GM19455 (cell line): ENCODE results near the gene SLC45A3.
"Not testable (repeated sequence)": the region's sequence is repeated elsewhere in the genome, so short reads cannot be mapped to it uniquely, and the experiment has no call there.

Experiments
- ATAC-seq: cut with Tn5 transposase; IDR thresholded peaks from one replicate; pipeline ENCODE4 v1.9.1; 2021; ENCODE audit not compliant: unreplicated experiment

The SLC45A3 gene

DNA sequence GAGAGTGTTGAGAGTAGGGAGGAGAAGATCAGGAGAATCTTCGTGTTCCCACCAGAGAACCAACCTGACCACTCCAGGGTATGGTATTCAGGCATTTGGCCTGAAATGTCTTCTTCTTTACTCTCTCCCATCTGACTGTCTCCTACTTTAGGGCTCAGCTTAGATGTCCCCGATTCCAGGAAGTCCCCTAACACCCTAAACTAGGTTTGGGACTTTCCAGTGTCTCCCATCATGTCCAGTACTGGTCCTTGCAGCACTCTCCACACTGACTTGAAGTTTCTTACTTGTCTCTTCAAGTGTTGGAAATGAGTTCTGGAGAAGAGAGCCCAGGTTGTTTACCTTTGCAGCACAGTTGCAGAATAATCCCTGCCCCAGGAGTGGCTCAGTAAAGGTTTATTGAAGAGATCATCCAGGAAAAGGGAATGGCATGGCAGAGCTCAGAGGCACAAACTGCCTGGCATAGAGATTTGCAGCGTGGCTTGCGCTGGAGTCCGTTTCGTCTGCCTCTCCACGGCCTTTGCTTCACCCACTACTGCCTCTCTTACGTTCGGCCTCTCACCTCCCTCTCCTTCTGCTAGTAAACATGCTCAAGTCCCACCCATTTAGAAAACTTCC is 42.3 kb downstream of the SLC45A3 start:
- no peak for ATAC-seq

DNA sequence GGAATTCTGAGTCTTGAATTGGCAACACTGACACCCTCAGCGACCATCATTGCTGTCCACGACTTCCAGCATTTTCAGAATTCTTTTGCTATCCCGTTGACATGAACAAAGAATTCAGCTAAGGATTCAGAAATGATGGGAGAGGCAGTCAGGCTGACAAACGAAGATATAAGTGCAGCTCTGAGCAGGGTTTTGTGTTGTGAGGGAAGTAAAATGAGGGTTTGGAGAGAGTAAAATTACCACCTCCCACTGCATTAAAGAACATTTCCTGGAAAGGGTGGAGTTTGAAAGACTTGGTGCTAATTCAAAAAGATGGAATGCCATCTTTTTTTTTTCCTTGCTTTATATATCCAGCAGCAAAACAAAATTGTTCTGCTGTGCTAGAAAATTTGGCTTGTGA is 43.6 kb downstream of the SLC45A3 start:
- no peak for ATAC-seq

DNA sequence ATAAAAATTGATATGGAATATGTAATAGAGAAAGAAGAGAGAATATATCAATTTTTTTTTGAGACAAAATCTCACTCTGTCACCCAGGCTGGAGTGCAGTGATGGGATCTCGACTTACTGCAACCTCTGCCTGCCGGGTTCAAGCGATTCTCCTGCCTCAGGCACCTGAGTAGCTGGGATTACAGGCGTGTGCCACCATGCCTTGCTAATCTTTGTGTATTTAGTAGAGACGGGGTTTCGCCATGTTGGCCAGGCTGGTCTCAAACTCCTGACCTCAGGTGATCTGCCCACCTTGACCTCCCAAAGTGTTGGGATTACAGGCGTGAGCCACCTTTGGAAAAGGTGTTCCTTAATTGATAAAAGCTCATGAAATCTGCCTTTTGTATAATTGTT is 44.2 kb downstream of the SLC45A3 start:
- ATAC-seq = not testable (repeated sequence)

DNA sequence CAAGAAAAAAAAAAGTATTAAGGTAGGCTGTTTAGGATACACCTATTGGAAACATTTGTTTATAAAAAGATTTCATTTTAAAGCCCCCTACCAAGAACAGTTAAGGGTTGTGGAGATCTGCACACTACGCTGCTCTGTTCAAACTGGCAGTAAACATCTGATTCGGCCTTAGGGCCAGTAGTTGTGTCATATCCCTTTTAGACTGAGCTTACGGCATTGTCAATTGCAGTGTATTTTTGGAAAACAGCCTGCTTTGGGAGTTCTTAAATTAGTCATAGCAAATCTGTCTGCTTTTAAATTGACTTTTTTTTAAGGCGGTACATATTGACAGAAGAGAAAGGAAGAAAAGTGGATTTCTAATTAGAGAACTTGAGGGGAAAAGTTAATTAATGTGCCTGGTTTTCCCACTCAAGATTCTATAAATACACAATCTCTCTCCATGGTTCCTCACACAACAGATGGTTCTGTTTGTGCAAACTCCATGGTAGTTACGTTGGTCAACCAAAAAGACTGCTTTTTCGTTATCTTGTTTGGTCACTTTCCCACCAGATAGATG is 46.8 kb downstream of the SLC45A3 start:
- ATAC-seq = no peak

DNA sequence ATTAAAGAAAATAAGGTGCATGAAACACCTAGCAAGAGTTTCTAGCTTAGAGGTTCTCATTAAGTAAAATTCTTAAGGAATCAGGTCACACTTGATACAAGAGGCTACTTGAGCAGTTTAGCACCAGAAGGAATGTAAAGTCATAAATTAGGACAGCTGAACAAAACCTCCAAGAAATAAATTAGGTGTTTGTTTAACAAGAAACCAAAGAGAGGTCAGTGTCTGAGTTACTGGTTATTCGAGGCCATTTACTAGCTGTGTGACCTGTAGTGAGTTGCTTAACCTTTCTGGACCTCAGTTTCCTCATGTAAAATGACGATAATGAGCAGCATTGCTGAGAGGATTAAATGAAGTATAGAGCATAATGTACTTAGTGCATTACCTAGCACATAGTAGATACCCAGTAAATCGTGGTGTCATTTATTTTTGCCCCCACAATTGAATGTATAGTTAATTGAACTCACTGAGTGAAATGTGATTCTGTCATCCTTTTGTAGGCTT is 47.6 kb downstream of the SLC45A3 start:
- no peak for ATAC-seq

DNA sequence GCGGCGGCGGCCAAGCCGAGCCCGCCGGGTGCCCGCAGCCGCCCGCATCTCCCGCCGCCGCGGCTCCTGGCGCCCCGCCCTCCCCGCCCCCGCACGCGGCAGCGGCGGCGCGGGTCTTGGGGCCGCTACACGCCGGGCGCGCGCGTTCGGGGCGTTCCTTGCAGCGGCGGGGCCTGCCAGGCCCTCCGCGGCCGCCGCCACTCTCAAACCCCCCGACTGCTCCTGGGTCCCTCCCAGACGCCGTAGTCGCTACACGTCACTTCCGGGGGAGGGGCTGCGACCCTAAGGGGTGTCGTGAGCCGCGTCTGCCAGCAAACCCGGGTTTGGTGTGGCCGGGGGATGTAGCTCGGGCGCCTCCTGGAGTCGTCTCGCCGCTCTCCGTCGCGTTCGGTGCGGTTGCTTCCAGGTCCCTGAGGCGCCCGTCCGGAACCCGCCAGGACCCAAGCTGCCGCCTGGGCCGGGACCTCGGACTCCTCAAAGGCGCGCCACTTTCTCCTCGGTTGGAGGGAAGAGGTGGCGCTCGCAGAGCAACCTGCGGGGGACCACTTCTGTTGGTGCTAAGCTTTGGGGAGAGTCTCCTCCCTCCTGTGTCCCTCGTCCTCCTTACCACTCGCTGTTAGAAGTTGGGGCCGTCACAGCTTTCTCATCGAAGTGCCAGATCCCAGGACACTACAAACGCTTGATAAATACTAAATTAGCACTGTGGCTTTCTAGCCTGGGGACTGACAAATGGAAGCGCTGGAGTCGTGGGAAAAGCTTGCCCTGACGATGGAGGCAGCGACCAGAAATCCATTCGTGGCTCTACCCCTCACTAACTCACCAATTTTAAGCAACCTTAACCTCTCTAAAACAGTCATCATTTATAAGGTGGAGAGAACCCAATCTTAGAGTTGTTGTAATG is 48.3 kb downstream of the SLC45A3 start, which contains the start of gene ELK4:
TSS of gene ELK4 (minus strand) at position 244 of the 901 bp plus-strand sequence. CDS start 8,129 bp downstream, outside the sequence.
- peak; percentile 86 for ATAC-seq

DNA sequence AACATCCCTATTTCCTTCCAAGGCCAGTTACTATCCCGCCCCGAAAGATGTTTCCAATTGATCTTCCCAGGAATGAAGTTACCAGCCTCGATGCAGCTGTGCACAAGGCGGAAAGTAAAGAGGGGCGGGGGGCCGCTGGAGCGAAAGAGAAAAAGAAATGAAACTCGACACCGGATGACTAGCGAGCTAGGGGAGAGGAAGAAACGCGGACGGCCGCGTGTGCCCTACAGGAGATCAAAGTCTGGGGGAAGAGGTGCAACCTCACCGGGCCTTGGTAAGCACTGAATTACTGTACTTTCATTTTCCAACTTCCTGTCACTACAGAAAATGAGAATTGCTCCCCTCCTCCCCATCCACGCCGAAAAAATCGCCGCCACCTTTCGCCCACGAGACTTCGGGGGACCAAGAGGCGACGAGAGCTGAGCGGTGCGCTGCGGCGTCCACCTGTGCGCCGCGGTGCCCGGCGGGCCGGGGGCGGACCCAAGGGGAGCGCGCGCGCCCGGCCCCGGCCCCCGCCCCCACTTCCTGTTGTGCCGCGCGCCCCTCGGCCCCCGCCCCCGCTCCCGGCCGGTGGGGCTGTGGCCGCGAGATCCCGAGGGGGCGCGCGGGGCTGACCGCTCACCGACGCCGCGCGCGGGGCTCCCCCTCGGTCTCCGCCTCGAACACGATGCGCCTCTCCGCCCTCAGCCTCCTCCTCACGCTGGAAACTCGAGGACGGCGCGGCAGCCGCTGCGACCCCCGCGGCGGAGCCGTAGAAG is 49.1 kb downstream of the SLC45A3 start:
- peak; percentile 54 for ATAC-seq

DNA sequence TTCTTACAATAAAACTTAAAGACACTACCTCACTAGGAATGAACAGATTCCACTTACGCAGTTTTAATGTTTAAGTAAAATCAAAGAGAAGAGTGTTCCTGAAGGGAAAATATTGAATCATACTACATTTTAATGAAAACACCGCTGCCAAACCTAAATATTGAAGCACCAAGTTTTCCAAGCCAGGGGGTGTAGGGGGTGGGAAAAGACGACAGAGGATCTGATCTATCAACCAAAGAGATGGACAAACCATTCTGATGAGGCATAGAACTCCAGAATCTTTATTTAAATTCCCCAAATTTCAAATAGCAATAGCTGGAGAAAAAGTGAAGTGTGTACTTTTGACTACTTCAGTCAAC is 49.7 kb downstream of the SLC45A3 start:
- ATAC-seq = no peak

DNA sequence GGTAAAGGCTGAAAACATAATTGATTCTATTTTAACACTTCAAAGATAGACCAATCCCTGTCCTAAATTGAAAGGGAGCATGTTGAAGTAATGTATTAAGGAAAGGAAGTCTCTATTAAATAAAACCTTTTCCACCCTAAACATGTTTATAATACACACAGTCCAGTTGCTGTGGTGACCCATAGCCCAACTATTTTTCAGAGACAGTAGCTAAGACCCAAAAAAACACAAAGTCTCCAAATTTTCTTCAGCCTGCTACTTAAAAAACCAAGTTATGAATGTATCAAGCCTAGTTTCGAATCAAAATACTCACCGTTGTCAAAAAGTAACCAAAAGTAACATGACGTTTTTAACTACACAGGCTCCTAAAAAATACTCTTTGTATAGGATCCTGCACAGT is 50.1 kb downstream of the SLC45A3 start:
- no peak for ATAC-seq

DNA sequence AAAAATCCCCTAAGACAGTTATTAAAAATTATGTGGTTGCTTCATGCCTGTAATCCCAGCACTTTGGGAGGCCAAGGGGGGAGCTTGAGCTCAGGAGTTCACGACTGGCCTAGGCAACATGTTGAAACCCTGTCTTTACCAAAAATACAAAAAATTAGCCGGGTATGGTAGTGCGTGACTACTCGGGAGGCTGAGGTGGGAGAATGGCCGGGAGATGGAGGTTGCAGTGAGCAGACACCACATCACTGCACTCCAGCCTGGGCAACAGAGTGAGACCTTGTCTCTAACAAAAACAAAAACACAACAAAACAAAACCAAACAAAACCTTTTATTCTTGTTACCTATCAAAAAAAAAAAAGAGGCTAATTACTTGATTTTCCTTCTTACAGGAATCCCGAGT is 50.6 kb downstream of the SLC45A3 start:
- ATAC-seq = no peak

DNA sequence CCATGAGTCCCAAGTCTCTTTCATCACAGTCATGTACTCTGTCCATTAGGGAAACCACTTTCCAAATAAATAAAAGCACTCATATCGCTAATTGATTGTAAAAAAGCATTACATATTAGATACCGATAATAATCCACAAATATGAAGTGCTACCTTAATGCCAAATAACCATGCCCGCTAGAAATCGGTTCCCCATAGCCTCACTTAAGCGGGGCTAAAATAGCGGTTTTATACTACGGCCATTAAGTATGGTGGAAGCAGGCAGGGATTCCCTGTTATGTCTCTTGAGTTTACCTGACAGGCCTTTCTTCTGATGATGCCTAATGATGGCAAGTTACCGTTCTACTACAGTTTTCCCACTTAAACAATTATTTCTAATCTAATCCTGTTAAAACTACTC is 52.4 kb downstream of the SLC45A3 start:
- ATAC-seq = no peak

DNA sequence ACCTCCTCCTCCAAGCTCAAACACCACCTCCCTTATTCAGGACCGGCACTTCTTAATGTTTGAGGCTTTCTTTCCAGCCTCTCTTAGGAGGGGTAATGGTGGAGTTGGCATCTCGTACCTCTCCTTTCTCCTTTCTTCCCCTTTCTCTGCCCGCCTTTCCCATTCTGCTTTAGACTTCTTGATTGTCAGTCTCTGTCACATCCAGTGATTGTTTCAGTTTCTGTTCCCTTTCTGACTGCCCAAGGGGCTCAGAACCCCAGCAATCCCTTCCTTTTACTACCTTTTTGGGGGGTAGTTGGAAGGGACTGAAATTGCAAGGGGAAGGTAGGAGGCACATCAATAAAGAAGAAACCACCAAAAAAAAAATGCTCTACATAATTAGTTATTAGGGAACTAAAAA is 54.1 kb downstream of the SLC45A3 start:
- no peak for ATAC-seq

DNA sequence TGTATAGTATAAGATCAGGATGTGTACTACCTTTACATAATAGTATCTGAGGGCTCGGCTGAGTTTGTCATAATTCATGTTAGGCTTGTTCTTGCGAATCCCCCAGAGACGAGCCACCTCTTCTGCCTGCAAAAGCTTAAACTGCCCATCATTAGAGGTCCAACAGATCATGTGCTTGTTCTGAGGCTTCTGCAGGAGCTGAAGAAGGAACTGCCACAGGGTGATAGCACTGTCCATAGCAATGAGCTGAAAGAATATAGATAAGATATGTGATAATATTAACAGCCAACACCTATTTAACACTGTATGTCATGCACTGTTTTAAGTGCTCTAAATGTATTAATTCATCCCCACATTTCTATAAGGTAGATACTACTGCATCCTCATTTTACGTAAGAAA is 56.7 kb downstream of the SLC45A3 start:
- ATAC-seq = no peak

DNA sequence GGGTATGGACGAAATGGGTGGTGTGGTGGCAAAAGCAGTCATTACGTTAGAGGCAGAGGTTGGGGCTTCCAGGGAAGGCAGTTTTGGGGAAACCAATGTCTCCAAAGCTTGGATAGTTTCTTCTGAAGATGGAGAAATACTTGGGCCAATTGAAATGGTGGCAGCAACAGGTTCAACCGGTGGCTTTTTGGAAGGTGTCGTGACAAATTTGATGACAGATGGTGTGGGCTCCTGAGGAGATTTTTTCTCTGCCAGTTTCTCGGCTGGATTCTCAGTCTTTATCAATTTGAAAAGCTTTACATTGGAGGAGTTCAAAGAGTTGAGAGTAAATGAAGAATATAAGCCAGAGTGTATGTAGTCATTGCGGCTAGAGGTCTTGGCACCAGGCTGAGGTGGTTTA is 60.0 kb downstream of the SLC45A3 start:
- no peak for ATAC-seq

DNA sequence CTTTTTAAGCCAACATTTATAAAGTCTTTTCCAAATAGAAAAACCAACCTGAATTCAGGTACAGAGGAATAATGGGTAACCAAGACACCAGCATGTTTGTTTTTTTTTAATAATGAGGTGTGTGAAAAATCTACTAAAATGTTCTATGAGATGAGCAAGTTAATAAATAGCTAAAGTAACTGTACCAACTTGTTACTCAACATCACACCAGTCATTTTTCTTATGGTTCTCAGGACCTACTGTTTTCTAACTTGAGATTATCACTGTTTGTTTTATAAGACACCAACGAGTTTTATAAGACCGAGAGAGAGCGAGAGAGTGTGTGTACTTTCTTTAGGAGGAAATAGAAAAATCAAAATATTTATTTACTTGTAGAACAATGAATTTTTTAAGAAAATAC is 60.9 kb downstream of the SLC45A3 start:
- no peak for ATAC-seq

DNA sequence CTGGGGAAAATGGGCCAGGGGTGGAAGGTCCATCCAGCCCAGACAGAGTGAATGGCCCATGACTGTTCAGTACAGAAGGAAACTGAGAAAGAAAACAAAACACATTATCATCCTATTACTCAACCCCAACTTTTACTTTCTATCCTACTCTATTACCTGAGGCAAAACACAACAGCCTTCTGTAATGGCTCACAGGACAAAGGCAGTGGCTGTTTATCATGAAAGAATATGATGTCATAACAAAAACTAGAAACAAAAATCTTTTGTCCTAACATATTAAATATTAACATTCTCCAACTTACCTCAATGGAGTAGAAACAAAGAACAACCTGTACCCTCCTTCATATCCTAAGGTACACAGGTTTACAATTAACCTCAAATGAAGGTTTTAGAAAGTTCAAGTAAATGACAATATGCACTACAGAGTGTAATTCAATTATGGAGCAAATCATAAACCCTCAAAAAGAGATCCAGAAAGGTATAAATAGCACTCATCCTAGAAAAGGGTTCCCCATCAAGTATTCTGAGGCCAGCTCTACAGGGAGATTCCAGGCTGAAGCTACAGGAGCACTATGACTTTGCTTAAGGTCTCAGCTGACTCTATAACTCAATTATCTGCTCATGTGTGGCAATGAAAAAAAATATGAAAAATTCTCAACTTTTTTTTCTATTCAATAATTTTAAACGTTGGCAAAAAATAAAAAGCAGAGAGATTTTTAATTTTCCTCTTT is 63.6 kb downstream of the SLC45A3 start:
- ATAC-seq = no peak

DNA sequence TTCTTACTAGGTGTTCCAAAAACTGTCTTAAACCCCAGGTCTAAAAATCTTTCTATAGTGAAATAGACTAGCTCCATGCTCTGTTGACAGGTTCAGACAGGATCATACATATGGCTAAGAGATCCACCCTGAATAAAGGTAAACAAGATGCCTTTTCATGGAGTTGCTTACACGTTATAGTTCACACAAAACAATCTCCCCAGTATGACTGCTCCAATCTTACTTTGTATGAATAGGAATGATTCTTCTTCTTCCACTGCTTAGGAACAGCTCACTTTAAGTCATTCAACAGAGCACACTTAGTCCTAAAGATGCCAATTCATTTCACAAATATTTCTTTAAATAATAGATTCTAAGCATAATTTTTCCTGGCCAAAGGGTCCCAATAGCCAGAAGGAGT is 64.5 kb downstream of the SLC45A3 start:
- ATAC-seq = no peak

DNA sequence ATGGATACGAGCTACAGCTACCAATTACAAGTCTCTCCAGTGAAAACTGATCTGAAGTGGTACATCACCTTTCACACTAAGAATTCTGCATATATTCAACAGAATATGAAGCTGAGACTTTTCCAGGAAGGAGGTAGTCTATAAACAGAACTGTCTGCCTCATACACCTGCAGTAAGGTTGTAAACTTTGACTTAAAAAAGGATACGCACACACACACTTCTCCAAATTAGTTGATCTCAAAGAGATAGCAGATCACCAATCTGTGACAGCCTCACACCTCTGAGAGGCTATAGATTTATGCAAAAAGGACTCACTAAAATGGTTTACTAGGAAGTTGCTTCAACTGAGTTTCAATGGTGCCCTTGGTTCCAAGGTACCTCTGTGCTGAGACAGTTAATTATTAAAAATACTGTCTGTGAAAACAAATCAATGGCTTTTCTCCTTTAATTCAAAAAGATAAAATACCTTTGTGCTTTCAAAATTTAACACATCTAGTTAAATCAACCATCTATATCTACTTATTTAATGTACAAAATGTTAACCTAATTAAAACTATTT is 66.4 kb downstream of the SLC45A3 start:
- ATAC-seq = no peak

DNA sequence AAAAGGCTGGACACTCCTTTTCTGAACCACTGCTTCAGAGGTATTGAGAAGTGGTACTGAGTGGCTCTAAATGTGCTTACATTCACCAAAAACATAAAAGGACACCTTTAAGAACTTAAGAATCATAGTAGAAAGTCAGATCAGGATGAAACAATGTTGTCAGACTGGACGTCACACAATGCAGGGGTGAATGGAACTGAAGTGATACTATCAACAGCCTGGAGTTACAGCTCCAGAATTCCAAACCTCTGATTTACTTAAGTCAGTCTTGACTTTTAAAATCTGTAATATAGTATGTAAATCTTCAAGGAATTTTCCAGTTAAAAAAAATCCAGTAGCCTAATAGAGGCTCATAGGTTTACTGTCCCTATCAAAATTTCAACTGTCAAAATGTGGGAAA is 67.8 kb downstream of the SLC45A3 start:
- no peak for ATAC-seq

DNA sequence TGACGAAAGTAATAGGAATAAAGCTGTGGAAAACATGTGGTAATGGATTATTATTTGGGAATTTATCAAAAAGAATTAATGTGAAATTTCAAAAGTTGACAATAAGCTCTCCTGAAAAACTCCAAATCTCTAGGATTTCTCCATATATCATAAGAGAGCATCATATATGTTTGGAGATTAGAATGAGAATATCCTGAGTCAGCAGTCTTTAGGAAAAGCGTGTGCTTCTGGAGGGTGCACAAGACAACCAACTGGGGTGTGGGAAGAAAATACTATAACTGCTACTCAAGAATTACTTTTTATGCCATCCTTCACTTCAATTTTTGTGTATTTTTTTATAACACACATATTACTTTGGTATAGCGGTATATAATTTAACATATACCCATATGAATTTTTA is 68.2 kb downstream of the SLC45A3 start:
- ATAC-seq = no peak
